Fibroblast of mammary gland (primary cell): ENCODE results near the gene ADAP2.
"Not testable (repeated sequence)": the region's sequence is repeated elsewhere in the genome, so short reads cannot be mapped to it uniquely, and the experiment has no call there.

ENCODE experiments used
- DNase-seq: peaks from one replicate; pipeline ENCODE4 v3.0.0-alpha.2; 2010; ENCODE audit warnings: low read depth
- H3K4me3 ChIP-seq: 2 replicates; pipeline ENCODE4 v1.5.1; 2011; ENCODE audit warnings: low read depth, mild to moderate bottlenecking, low read length, moderate library complexity; ENCODE audit not compliant: control insufficient read depth
- CTCF ChIP-seq: conservative IDR thresholded peaks from 2 replicates; pipeline ENCODE4 v1.5.1; 2011; ENCODE audit warnings: low read depth, low read length, inconsistent platforms; ENCODE audit not compliant: control insufficient read depth, insufficient read depth

The ADAP2 gene

DNA sequence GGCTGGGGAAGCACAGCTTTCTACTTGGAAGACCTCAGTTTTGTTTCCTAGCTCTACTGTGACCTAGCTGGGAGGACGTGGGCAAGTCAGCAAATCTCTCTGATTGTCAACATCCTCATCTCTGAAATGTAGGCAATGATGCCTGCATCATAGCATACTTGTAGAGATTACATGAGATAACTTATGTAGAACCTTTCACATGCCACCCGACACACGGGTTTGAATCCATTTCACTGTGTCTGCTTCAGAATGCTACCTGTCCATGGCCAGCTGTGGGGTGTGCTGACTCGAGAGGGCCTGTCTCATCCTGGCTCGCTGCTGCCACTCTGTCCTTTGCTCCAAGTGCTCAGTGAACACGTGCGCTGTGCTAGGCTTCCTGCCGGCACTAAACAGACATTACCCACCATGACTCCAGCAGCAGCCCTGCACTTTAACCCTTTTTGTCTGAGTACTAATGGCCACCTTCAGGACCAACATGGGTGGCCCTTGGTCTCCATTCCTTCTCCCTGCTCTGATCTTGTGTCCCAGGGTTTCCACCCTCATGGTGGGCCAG, 7.4 kb downstream of the ADAP2 start:
- H3K4me3 ChIP-seq: no peak overlapping the region
- no peak for TF ChIP-seq CTCF
- DNase-seq: no peak

DNA sequence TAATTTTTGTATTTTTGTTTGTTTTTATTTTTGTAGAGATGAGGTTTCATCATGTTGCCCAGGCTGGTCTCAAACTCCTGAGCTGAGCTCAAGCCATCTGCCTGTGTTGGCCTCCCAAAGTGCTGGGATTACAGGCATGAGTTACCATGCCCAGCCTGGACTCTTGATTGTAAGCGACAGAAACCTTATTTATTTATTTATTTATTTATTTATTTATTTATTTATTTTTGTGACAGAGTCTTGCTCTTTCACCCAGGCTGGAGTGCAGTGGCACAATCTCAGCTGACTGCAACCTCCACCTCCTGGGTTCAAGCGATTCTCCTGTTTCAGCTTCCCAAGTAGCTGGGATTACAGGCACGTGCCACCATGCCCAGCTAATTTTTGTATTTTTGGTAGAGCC, 8.1 kb downstream of the ADAP2 start:
- not testable (repeated sequence) for H3K4me3 ChIP-seq, DNase-seq

DNA sequence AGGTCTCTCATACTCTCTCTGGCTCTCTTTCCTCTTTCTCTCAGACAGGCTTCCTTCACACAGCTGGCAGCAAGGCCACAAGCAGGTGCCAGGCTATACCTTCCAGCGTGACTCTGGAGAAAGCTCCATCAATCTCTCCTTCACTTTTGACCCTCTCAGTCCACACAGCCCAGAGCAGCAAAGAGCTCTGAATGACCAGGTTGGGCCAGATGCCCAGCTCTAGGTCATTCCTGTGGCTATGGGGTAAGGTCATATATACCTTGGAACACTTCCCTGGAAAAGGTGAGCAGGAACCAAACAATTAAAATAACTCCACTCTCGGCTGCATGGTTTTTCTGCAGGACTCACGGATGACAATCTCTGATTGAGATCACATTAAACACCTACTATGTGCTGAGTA, 8.8 kb downstream of the ADAP2 start:
- no peak for DNase-seq
- H3K4me3 ChIP-seq: no peak overlapping the region
- TF ChIP-seq CTCF: no peak

DNA sequence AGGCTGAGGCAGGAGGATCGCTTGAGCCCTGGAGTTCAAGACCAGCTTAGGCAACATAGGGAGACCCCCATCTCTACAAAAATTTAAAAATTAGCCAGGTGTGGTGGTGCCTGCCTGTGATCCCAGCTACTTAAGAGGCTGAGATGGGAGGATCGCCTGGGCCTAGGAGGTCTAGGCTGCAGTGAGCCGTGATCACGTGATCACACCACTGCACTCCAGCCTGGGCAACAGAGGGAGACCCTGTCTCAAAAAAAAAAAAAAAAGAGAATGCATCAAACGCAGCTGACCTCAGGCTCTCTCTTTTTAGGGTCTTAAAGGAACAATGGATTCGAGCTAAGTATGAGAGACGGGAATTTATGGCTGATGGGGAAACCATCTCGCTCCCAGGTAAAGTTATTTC, 9.8 kb downstream of the ADAP2 start:
- H3K4me3 ChIP-seq, DNase-seq: not testable (repeated sequence)

DNA sequence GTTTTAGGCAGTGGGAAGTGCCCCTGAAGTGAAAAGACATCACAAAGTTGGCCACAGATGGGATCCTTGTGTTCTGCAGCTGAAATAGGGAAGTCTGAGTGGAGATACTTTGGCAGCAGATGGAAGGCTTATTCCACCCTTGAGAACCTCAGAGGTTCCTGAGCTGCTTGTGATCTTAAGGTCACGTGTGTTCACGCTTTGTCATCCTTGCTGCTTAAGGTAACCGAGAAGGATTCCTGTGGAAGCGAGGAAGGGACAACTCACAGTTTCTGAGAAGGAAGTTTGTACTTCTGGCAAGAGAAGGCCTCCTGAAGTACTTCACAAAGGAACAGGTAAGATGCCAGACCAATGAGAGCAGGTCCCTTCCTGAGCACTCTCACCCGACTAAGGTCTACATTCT, 12.2 kb downstream of the ADAP2 start:
- H3K4me3 ChIP-seq: no peak overlapping the region
- DNase-seq: no peak
- no peak for TF ChIP-seq CTCF

- no peak for DNase-seq
- no peak for TF ChIP-seq CTCF
- H3K4me3 ChIP-seq: no peak overlapping the region
Observed at GRCh38 chr17:30939051-30939689, 17.4 kb downstream of the ADAP2 start.

DNA sequence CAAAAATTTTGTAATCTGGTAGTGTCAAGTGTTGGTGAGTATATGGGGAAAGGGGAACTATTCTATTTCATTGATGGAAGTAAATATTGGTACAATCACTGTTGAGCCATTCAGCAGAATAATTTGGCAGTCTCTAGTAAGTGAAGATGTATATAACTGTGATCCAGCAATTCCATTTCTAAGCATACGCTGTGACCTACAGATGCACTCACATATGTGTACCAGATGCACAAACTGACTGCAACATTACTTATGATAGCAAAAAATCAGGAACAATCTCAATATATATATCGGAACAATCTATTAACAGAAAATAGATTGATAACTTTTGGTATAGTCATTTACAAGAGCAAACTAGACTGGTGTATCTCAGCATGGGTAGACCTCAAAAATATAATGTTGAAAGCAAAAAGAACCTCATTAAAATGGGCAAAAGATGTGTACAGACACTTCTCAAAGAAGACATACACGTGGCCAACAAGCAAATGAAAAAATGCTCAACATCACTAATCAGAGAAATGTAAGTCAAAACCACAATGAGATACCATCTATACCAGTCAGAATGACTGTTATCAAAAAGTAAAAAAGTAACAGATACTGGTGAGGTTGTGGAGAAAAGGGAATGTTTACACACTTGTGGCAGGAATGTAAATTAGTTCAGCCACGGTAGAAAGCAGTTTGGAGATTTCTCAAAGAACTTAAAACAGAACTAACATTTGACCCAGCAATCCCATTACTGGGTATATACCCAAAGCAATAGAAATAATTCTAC, 20.7 kb downstream of the ADAP2 start:
- DNase-seq: no peak
- H3K4me3 ChIP-seq: no peak overlapping the region
- no peak for TF ChIP-seq CTCF
